LNCaP clone FGC (cell line): ENCODE data around the gene TADA2A.
"Not testable (repeated sequence)": the region's sequence is repeated elsewhere in the genome, so short reads cannot be mapped to it uniquely, and the experiment has no call there.

ENCODE experiments used
- DNase-seq: peaks from one replicate; pipeline ENCODE4 v3.0.0-alpha.2; 2011; ENCODE audit warnings: low read depth
- H3K4me3 ChIP-seq: 2 replicates; pipeline ENCODE4 v1.5.1; 2011; ENCODE audit warnings: mild to moderate bottlenecking, low read depth, low read length, control low read depth
- TF ChIP-seq, protein P1 (sequence below): IDR thresholded peaks from 2 replicates; pipeline ENCODE4 v1.5.1; 2012; ENCODE audit warnings: mild to moderate bottlenecking; ENCODE audit not compliant: control insufficient read depth, insufficient read depth; ENCODE audit errors: extremely low read depth

The TADA2A gene

DNA sequence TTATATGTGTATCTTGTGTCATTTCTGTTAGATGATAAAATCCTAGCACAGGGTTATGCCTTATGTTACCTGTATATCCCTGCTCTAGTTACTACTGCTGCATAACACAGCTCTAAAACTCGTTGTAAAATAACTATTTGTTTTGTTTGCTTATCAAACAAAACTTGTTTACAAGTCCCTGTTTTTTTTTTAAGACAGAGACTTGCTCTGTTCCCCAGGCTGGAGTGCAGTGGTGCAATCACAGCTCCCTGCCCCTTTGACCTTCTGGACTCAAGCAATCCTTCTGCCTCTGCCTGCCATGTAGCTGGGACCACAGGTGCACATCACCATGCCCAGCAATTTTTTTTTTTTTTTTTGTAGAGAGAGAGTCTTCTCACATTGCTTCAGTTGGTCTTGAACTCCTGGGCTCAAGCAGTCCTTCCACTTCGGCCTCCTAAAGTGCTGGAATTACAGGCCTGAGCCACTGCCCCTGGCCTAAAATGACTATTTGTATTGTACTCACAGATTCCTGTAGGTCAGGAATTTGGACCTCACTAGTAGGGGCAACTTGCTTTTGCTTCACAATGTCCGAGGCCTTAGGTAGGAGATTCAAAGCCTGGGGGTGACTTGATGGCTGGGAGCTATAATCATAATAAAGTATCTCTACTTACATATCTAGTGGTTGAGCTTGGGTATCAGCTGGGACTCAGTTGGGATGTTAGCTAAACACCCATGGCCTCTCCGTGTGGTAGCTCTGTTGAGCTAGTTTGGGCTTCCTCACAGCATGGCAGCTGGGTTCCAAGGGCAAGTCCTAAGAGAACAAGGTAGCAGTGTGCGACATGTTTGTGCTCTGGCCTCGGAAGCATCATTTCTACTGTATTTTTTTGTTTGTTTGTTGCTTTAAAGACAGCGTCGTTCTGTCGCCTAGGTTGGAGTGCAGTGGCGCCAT lies 95.6 kb downstream of the TADA2A start:
- TF ChIP-seq, protein P1, sequence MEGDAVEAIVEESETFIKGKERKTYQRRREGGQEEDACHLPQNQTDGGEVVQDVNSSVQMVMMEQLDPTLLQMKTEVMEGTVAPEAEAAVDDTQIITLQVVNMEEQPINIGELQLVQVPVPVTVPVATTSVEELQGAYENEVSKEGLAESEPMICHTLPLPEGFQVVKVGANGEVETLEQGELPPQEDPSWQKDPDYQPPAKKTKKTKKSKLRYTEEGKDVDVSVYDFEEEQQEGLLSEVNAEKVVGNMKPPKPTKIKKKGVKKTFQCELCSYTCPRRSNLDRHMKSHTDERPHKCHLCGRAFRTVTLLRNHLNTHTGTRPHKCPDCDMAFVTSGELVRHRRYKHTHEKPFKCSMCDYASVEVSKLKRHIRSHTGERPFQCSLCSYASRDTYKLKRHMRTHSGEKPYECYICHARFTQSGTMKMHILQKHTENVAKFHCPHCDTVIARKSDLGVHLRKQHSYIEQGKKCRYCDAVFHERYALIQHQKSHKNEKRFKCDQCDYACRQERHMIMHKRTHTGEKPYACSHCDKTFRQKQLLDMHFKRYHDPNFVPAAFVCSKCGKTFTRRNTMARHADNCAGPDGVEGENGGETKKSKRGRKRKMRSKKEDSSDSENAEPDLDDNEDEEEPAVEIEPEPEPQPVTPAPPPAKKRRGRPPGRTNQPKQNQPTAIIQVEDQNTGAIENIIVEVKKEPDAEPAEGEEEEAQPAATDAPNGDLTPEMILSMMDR, result no peak
- H3K4me3 ChIP-seq, result no peak overlapping the region
- DNase-seq, result peak; percentile 78

GRCh38 chr17:37503148-37503547 lies 96.5 kb downstream of the TADA2A start:
- TF ChIP-seq, protein P1, result no peak
- no peak for DNase-seq
- no peak overlapping the region for H3K4me3 ChIP-seq

GRCh38 chr17:37505333-37505732 lies 98.6 kb downstream of the TADA2A start:
- no peak for DNase-seq
- TF ChIP-seq, protein P1, result no peak
- H3K4me3 ChIP-seq, result no peak overlapping the region

DNA sequence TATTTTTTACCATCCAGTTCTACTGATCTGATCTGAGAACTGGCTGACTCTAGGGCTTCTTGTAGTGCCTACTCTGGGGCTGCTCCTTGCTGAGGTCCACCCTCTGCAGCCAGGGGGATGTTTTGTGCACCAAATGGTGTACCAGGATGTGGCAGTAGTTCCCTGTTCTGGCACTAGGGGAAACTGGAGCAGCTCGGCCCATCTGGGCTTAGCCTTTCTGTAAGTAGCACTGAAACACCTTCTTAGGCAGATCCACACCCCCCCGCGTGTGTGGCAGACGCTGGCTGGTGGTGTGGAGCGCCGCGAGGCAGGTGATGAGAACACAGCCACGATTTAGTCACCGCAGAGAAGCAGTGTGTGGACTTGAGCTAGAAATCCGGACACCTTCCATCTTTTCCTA lies 100.0 kb downstream of the TADA2A start:
- DNase-seq, result no peak
- TF ChIP-seq, protein P1, result peak; percentile 14; the same call in 1 of the 2 replicates

DNA sequence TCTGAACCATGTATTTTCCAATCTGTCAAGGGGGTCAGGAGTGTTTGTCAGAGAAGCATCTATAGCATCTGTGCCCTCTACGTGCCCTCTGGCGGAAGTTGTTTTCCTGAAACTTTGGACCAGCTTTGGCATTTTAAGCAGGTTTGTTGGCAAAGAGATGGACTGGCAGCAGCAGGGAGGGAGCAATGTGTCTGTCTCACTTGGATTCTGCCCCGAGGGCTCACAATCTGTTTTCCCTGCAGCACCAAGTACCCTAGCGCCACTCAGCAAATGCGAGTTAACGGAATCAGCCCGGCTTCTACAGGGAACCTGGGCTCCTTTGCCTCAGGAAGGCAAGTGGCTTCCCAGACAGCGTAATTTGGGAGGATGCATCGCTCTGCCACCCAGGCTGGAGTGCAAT lies 100.4 kb downstream of the TADA2A start:
- no peak overlapping the region for H3K4me3 ChIP-seq
- TF ChIP-seq, protein P1, result no peak
- no peak for DNase-seq

More for the DNA sequence above, 100.0 kb downstream of the TADA2A start:
- H3K4me3 ChIP-seq, result no peak overlapping the region

DNA sequence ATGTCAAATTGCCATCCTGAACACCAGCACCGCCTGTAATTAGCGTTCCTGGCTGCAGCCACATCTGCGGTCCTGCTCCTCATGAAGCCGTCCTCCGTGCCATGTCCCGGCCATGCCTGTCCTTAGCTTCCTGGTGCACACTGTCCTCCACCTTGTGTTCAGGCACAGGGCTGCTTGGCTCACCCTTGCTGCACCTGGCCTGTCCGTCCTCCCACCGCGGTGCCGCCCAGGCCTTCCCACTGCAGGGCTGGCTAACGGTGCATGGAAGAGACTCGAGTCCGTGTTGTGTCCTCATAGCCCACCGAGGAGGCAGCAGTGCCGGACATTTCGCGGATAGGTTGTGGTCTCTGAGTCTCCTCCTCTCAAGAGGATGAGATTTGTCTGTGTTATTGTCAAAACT lies 103.4 kb downstream of the TADA2A start:
- DNase-seq, result no peak
- peak overlapping the region; percentile 39 for H3K4me3 ChIP-seq
- TF ChIP-seq, protein P1, result no peak

DNA sequence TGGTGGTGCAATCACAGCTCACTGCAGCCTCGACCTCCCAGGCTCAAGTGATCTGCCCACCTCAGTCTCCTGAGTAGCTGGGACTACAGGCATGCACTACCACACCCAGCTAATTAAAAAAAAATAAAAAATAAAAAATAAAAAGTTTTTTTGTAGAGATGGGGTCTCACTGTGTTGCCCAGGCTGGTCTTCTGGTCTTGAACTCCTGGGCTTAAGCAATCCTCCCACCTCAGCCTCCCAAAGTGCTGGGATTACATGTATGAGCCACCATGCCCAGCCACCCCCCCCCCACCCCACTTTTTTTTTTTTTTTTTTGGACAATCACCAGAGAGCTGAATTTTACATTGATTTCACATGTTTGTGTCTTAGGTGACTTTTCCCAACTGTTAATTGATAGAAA lies 105.0 kb downstream of the TADA2A start:
- H3K4me3 ChIP-seq, DNase-seq: not testable (repeated sequence)
